Activated CD4-positive, CD25-positive, alpha-beta regulatory T cell treated with anti-CD3 and anti-CD28 coated beads, Interleukin-2, amount 50 U/mL, for 16 hours (primary cell): ENCODE data around the gene RGP1.

Experiments used
- DNase-seq: peaks from one replicate; pipeline ENCODE4 v3.0.0-alpha.2; 2020; ENCODE audit warnings: low read depth, low spot score

Gene RGP1

DNA sequence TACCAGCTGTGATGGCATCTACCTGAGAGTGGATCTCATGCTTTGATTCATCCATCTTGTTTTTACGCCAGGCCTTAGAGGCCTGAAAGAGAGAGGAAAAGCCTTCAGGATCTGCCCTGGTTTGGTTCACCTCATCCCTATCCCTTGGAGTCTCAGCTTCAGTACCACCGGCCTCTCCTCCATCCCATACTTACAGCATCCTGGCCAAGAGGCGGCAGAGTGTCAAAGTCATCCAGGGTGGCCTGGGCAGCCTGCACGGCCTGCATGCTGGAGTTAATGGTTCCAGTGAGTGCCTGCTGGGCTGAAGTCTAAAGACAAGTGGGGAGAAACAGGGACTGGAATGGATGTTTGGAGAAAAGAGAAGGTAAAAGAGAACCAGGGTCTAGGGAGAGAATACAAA is 29.5 kb upstream of the RGP1 start:
- DNase-seq: no peak

- DNase-seq: no peak
Measured at GRCh38 chr9:35723426-35723825, 25.7 kb upstream of the RGP1 start.

DNA sequence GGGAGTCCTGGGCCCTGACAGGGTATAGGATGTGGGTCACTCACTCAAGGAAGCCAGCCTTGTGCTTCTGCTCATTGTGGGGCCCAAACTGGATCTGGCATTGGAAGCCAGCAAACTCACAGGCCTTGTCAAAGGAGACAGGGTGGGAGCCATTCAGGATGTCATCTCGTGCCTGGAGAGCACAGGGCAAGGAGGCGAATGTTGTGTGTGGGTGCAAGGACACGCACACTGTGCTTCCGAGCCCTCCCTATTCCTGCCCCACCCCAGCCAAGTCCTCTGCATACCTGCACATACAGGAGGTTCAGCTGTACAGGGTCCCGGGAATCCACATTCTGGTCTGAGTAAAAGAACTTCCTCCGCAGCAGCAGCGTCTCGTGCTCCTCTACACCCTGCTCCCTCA is 25.2 kb upstream of the RGP1 start:
- no peak for DNase-seq

DNA sequence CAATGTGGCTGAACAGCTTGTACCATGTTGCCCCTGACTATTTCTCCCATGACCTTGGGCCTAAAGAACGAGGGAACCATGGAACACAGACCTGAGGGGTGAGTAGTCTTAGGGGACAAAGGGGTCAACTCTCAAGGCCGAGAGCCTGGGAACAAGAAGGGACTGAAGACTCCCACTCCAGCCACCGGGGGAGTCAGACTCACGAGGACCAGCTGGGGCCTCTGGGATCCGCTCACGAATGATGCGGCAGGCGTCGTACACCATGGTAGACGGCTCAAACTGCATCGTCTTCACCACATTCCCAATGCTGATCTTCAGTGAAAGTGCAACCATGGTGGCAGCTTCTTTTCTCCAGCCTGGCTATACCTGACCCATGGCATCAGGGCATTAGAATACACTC is 23.7 kb upstream of the RGP1 start:
- DNase-seq: no peak

- no peak for DNase-seq
Measured at GRCh38 chr9:35726931-35727330, 22.2 kb upstream of the RGP1 start.

DNA sequence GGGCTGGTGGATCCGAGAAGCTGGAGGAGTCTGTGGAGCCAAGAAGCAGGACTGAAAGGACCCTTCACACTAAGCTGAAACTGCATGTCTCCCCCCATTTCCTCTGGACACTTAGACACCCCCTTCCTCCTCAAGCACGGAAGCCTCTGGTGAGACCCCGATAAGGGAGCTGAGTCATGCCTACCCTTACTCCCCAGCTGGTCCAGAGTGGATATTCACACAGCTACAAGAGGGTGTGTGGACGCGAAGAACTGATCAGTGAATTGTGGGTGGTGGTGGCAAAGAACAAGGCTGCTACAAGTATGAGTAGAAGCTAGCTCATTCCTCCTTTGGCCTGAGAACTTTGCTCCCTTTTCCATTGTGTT is 21.4 kb upstream of the RGP1 start:
- no peak for DNase-seq

GRCh38 chr9:35728041-35728971 is 20.8 kb upstream of the RGP1 start:
- DNase-seq: no peak

GRCh38 chr9:35729101-35729500 is 20.0 kb upstream of the RGP1 start:
- DNase-seq: no peak

DNA sequence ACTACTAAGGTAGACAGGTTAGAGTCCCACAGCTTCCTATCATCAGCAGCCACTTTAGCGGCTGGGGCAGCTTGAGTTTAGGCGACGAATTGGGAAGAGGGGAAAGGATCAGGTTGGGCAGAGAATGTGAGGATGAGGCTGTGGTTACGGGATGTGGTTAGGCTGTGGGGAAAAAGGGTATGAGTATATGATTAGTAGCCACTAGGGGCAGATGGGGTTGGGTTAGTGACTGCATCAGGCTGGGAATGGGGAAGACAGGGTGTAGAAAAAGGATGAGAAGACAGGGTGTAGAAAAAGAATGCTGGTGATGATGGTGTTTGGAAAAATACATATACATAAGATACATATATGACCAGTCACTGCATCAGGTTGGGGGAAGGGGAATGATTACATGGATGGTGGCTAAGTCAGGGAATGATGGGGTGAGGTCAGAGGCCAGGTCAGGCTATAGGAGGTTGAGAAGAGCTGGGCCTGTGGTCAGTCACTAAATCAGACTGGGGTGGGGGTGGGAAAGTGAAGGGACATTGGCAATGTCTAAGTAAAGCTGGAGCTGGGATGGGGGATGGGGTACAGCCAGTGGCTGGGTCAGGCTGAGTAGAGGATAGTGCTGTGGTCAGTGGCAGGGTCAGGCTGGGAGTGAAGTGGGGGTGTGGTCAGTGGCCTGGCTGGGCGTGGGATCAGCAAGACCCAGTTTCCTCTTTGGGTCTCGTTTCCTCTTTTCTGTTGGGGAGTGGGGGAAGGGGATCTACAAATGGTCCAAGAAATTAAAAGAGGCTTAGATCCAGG is 19.2 kb upstream of the RGP1 start:
- DNase-seq: no peak

GRCh38 chr9:35730486-35730854 is 18.6 kb upstream of the RGP1 start:
- no peak for DNase-seq

- DNase-seq: no peak
Measured at GRCh38 chr9:35731415-35732184, 17.5 kb upstream of the RGP1 start.

- DNase-seq: peak; percentile 91
Measured at GRCh38 chr9:35732185-35732799, 16.8 kb upstream of the RGP1 start, which contains the start of the genes CREB3 and TLN1. CREB3 (plus strand) TSS chr9:35732666; CDS start chr9:35732773, 107 bp downstream. TLN1 (minus strand) TSS chr9:35732195; CDS start chr9:35725694, 6,501 bp downstream.

GRCh38 chr9:35732800-35733541 is 16.1 kb upstream of the RGP1 start:
- DNase-seq: no peak

GRCh38 chr9:35734096-35734495 is 15.0 kb upstream of the RGP1 start:
- no peak for DNase-seq

DNA sequence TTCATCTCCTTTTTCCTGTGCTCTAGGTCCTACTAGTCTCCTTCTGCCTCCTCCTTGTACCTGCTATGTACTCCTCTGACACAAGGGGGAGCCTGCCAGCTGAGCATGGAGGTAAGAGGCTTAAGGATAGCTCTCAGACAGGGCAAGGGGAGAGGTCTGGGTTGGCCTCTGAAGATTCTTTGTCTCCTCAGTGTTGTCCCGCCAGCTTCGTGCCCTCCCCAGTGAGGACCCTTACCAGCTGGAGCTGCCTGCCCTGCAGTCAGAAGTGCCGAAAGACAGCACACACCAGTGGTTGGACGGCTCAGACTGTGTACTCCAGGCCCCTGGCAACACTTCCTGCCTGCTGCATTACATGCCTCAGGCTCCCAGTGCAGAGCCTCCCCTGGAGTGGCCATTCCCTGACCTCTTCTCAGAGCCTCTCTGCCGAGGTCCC is 12.9 kb upstream of the RGP1 start:
- peak; percentile 57 for DNase-seq

- DNase-seq: no peak
Measured at GRCh38 chr9:35737143-35737542, 11.9 kb upstream of the RGP1 start.

- no peak for DNase-seq
Measured at GRCh38 chr9:35738186-35738585, 10.9 kb upstream of the RGP1 start.

- no peak for DNase-seq
Measured at GRCh38 chr9:35738924-35739323, 10.2 kb upstream of the RGP1 start.

- DNase-seq: no peak
Measured at GRCh38 chr9:35740243-35740642, 8.8 kb upstream of the RGP1 start.

DNA sequence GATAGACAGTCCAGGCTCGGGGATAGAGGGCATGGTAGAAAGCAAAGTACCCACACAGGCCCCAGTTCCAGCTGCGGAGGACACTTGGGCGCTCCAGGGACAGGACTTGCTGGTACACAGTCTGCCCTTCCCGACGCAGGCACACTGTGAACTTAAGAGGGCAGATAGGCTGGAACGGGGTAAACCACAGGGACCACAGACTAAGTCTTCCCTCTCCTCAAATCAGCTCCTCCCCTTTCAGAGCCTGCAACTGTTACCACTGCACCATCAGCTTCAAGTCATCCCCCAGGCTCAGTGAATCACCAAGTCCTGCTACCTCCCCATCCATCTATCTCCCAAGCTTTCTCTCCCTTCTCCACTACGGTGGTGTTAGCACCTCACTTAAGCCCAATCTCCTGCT is 7.3 kb upstream of the RGP1 start:
- no peak for DNase-seq

DNA sequence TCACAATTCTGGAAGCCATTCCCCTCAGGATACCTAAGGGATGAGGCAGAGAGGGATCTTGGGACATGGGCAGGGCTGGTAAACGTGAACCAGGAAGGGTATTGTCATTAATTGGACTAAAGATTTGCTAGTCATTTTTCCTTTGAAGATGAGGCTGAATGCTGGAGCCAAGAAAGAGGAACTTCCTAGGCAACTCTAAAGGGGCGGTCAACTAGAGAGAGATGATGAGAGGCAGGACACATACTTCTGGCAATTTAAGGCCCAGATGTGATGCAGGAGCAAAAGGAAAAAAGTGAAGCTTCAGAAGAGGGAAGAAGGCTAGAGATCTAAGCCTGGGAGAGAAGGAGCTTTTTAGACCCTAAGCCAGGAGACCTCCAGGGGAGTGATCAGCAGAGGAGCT is 5.6 kb upstream of the RGP1 start:
- DNase-seq: no peak
